A549 (cell line): ENCODE results near the gene ZNF575.

ENCODE experiments used
- BHLHE40 ChIP-seq: IDR thresholded peaks from 2 replicates; pipeline ENCODE4 v1.6.1; 2012; ENCODE audit warnings: low read depth, low read length, inconsistent platforms
- FOSL2 ChIP-seq, 2 experiments: fragments of 450-650 bp in 1 of 2; fragments of >200 bp in 1 of 2; sonication (Bioruptor Twin) in 1 of 2; formaldehyde crosslinking; IDR thresholded peaks; 2 replicates each; pipeline versions ENCODE4 v1.5.0 to v1.6.1; 2016 to 2020; ENCODE audit warnings: mild to moderate bottlenecking in 1 of 2, moderate library complexity in 1 of 2
- HOXA7 ChIP-seq: fragments of 250-450 bp; sonication (Bioruptor Pico); IDR thresholded peaks from 2 replicates; pipeline ENCODE4 v1.5.0; 2020; ENCODE audit warnings: mild to moderate bottlenecking, moderate library complexity
- JUN ChIP-seq, 2 experiments: fragments of >200 bp; sonication (Bioruptor Twin); formaldehyde crosslinking; IDR thresholded peaks; 2 replicates in 1 of 2; 3 replicates in 1 of 2; pipeline ENCODE4 v1.6.1; 2016 to 2017
- MAZ ChIP-seq: fragments of 150-350 bp; IDR thresholded peaks from 2 replicates; pipeline ENCODE4 v1.6.1; 2014; ENCODE audit warnings: antibody characterized with exemption, low read depth, low read length, borderline replicate concordance
- RAD21 ChIP-seq, 2 experiments: fragments of >200 bp in 1 of 2; sonication (Bioruptor Twin) in 1 of 2; formaldehyde crosslinking in 1 of 2; IDR thresholded peaks in 1 of 2; conservative IDR thresholded peaks in 1 of 2; 2 replicates in 1 of 2; 3 replicates in 1 of 2; pipeline ENCODE4 v1.6.1; 2012 to 2018; ENCODE audit warnings: inconsistent platforms in 1 of 2
- SREBF2 ChIP-seq: fragments of 450-650 bp; IDR thresholded peaks from 2 replicates; pipeline ENCODE4 v1.6.1; 2014; ENCODE audit warnings: mild to moderate bottlenecking, moderate library complexity
- TF ChIP-seq, protein P1 (sequence below): fragments of >200 bp; sonication (Bioruptor Twin); formaldehyde crosslinking; IDR thresholded peaks from 3 replicates; pipeline ENCODE4 v1.5.1; 2016

- no peak; the same call in 1 of the 2 replicates for TF ChIP-seq MAZ
- TF ChIP-seq, protein P1, sequence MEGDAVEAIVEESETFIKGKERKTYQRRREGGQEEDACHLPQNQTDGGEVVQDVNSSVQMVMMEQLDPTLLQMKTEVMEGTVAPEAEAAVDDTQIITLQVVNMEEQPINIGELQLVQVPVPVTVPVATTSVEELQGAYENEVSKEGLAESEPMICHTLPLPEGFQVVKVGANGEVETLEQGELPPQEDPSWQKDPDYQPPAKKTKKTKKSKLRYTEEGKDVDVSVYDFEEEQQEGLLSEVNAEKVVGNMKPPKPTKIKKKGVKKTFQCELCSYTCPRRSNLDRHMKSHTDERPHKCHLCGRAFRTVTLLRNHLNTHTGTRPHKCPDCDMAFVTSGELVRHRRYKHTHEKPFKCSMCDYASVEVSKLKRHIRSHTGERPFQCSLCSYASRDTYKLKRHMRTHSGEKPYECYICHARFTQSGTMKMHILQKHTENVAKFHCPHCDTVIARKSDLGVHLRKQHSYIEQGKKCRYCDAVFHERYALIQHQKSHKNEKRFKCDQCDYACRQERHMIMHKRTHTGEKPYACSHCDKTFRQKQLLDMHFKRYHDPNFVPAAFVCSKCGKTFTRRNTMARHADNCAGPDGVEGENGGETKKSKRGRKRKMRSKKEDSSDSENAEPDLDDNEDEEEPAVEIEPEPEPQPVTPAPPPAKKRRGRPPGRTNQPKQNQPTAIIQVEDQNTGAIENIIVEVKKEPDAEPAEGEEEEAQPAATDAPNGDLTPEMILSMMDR = no peak
- TF ChIP-seq RAD21 (conservative IDR thresholded peaks at IDR 0.05 in 1 of 2, IDR thresholded peaks at IDR 0.05 in 1 of 2) = no peak
- TF ChIP-seq FOSL2 (IDR thresholded peaks at IDR 0.05) = no peak
- TF ChIP-seq FOSL2 (CRISPR knock-in tag; IDR thresholded peaks at IDR 0.05) = no peak
- no peak for TF ChIP-seq SREBF2
- no peak for TF ChIP-seq HOXA7 (CRISPR knock-in tag)
- TF ChIP-seq JUN (IDR thresholded peaks at IDR 0.05) = peak; percentile 32 to 57; a peak in 3 of 5 replicates
- TF ChIP-seq BHLHE40 = no peak
Observed at GRCh38 chr19:43532962-43533545, at the start of gene ZNF575.
